ENCODE data around the gene DGAT2L6. TPM values are rescaled to one million over a fixed set of nuclear protein-coding genes. Genes with fewer than 3 reads are reported as not detected.

The DGAT2L6 gene, protein sequence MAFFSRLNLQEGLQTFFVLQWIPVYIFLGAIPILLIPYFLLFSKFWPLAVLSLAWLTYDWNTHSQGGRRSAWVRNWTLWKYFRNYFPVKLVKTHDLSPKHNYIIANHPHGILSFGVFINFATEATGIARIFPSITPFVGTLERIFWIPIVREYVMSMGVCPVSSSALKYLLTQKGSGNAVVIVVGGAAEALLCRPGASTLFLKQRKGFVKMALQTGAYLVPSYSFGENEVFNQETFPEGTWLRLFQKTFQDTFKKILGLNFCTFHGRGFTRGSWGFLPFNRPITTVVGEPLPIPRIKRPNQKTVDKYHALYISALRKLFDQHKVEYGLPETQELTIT
- not detected in 2 replicates for total RNA-seq

DNA sequence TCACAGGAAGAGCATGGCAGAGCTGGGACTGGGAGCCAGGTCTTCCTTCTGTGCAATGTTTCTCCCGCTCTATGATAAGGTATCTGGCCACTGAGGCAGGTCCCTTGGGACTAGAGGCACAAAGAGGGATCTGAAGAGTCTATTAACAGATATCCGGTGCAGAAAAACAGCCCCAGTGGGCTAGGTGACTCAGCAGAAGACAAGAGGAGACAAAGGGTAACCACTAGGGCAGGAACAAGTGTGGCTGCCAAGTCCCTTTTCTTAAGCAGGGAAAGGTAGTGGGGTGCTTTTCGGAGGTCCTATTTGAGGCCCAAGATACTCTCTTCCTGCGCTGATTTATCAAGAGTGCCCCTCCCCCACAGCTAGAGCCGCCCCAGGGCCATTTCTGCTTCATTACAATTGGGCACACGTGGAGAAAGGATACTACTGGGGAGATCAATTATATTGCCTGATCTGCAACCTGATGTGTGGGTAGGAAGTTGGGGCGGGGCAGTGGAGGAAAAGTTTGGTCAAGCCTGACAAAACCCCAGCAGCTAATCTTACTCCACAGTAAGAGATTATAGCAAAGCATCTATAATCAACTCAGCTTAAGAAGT is at the start of gene DGAT2L6:
Gene DGAT2L6 (plus strand): TSS at position 546 of the 596 bp plus-strand sequence. CDS start 100 bp downstream, outside the sequence.

DNA sequence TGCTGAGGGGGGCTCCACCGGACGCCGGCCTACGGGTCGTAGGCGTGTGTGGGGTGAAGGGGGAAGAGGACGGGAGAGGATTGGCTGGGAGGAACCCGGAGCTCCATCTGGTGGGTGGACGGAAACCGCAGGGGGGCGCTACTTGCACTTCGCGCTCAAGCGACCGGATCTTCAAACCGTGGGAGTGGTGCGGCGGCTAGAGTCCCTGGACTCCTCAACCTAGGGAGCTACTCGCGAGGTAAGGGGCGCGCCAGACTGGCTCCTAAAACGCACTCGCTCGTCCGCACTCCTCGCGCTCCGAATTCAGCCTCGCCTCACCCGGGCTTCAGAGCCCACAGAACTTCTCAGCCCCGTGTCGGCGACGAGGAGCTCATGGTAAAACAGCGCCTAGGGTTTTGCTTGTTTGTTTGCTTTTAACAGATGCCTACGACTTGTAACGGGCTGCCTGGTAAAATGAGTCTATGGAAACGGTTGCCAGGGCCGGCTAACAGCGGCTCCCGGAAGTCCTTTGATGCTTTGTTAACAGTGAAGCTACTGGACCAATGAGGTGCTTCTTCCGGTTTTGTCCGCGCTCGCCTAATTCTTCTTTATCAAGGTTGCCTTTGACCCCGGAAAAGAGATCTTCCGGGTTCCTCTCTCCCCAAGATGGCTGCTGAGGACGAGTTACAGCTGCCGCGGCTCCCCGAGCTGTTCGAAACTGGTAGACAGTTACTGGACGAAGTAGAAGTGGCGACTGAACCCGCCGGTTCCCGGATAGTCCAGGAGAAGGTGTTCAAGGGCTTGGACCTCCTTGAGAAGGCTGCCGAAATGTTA is 43.8 kb upstream of the DGAT2L6 start, which contains the start of gene IGBP1:
Gene IGBP1 (plus strand): TSS at position 145 of the 813 bp plus-strand sequence. CDS start 501 bp downstream, at position 646.

DNA sequence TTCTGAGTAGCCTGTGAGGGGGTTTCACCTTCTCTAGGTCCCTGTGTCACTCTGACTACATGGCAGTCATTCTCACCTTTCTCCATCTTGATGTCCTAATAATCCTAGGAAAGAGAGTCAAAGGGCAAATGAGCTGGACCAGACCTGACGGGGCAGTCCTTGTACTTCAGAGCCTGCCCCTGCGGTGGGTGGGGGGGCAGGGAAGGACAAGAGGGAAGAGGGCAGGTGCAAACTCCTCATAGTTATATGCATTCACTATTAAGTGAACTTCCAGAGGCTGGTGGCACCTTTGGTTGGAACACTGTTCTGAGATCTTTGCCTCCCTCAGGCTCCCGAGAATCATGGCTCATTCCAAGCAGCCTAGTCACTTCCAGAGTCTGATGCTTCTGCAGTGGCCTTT is 57.1 kb downstream of the DGAT2L6 start, which contains the start of gene AWAT1:
Gene AWAT1 (plus strand): TSS at position 301 of the 400 bp plus-strand sequence. CDS start 41 bp downstream, at position 342.

Other genes starting within 250 kb of the DGAT2L6 start
- gene AWAT2, start 127.5 kb upstream of the DGAT2L6 start, total RNA-seq = not detected in 2 replicates
- gene OTUD6A, start 115.0 kb upstream of the DGAT2L6 start, total RNA-seq = not detected in 2 replicates
- 55.0 and 81.1 TPM in 2 replicates for gene IGBP1, start 44.0 kb upstream of the DGAT2L6 start, total RNA-seq
- gene AWAT1, start 57.2 kb downstream of the DGAT2L6 start, total RNA-seq = not detected in 2 replicates
- gene P2RY4, start 82.7 kb downstream of the DGAT2L6 start, total RNA-seq = 0.14 TPM in 1 of 2 replicates, not detected in the other
- gene ARR3, start 90.9 kb downstream of the DGAT2L6 start, total RNA-seq = not detected in 2 replicates
- not detected in 2 replicates for gene RAB41, start 104.7 kb downstream of the DGAT2L6 start, total RNA-seq
- gene PDZD11, start 112.4 kb downstream of the DGAT2L6 start, total RNA-seq = 41.6 and 44.8 TPM in 2 replicates
- gene KIF4A, start 112.6 kb downstream of the DGAT2L6 start, total RNA-seq = 1.2 and 10.9 TPM in 2 replicates
- gene GDPD2, start 245.8 kb downstream of the DGAT2L6 start, total RNA-seq = not detected in 2 replicates

Measured in smooth muscle cell of the umbilical artery (primary cell).